OCI-LY7 (cell line): ENCODE results near the gene SDCCAG8. TPM values are rescaled to one million over a fixed set of nuclear protein-coding genes. Genes with fewer than 3 reads are reported as not detected.

ENCODE experiments used
- BruUV-seq: library from RNA; stranded (reverse); fragments of 400-500 nt; replicated peaks from 2 replicates; lab custom pipeline; 2021; lab: Mats Ljungman, UMichigan
- CTCF ChIA-PET: fragments of 300-600 bp; sonication (Branson Sonifier 250); formaldehyde crosslinking; loops from one replicate; lab custom pipeline; 2022; ENCODE audit warnings: antibody characterized with exemption; ENCODE audit not compliant: unreplicated experiment; lab: Charles Lee
- POLR2A ChIA-PET: fragments of 300-600 bp; sonication (Branson Sonifier 250); formaldehyde crosslinking; loops from one replicate; lab custom pipeline; 2022; ENCODE audit warnings: antibody characterized with exemption; lab: Charles Lee
- DNase-seq: peaks from one replicate; pipeline ENCODE4 v3.0.0-alpha.2; 2015; ENCODE audit warnings: low spot score
- H2AFZ ChIP-seq: fragments of 200-600 bp; sonication (generic), shearing (Covaris generic); 2 replicates; pipeline ENCODE4 v1.6.1; 2014; ENCODE audit warnings: mild to moderate bottlenecking, antibody characterized with exemption, low read length, moderate library complexity
- H3K27ac ChIP-seq: fragments of 200-600 bp; sonication (generic); 2 replicates; pipeline ENCODE4 v1.5.1; 2014; ENCODE audit warnings: mixed run types, low read depth, mild to moderate bottlenecking, moderate library complexity, low read length, inconsistent platforms; ENCODE audit not compliant: poor library complexity, severe bottlenecking
- H3K36me3 ChIP-seq: fragments of 200-600 bp; sonication (generic); 2 replicates; pipeline ENCODE4 v1.6.1; 2014; ENCODE audit warnings: mild to moderate bottlenecking, antibody characterized with exemption, low read length, moderate library complexity, mixed read lengths; ENCODE audit not compliant: insufficient read depth
- H3K4me1 ChIP-seq: fragments of 200-600 bp; sonication (generic); 2 replicates; pipeline ENCODE4 v1.5.1; 2014; ENCODE audit warnings: mild to moderate bottlenecking, low read length; ENCODE audit not compliant: insufficient read depth, poor library complexity, severe bottlenecking
- H3K4me2 ChIP-seq: fragments of 200-600 bp; sonication (generic); 2 replicates; pipeline ENCODE4 v1.6.1; 2014; ENCODE audit warnings: mild to moderate bottlenecking, low read length
- H3K4me3 ChIP-seq: fragments of 200-600 bp; sonication (generic); 2 replicates; pipeline ENCODE4 v1.5.1; 2014; ENCODE audit warnings: mild to moderate bottlenecking, low read depth, low read length; ENCODE audit not compliant: poor library complexity, severe bottlenecking
- H3K79me2 ChIP-seq: fragments of 200-600 bp; sonication (generic); 2 replicates; pipeline ENCODE4 v1.6.1; 2016; ENCODE audit warnings: low read depth, mild to moderate bottlenecking, low read length, moderate library complexity, mixed read lengths; ENCODE audit not compliant: insufficient read depth
- H3K9me2 ChIP-seq: fragments of 200-600 bp; sonication (generic); 2 replicates; pipeline ENCODE4 v1.6.1; 2016; ENCODE audit warnings: mild to moderate bottlenecking, low read length, mixed read lengths; ENCODE audit not compliant: insufficient read depth
- H3K9me3 ChIP-seq: fragments of 200-600 bp; sonication (generic); 2 replicates; pipeline ENCODE4 v1.6.1; 2014; ENCODE audit warnings: mild to moderate bottlenecking, mixed run types, low read length, mixed read lengths
- H4K20me1 ChIP-seq: fragments of 200-600 bp; sonication (generic); 2 replicates; pipeline ENCODE4 v1.6.1; 2014; ENCODE audit warnings: mild to moderate bottlenecking, antibody characterized with exemption, low read length, moderate library complexity, mixed read lengths; ENCODE audit not compliant: insufficient read depth
- CTCF ChIP-seq: fragments of 200-600 bp; sonication (generic); conservative IDR thresholded peaks from 2 replicates; pipeline ENCODE4 v1.5.1; 2014; ENCODE audit warnings: mild to moderate bottlenecking, antibody characterized with exemption, low read length, moderate library complexity, mixed read lengths
- EZH2phosphoT487 ChIP-seq: fragments of 200-600 bp; sonication (generic); IDR thresholded peaks from 2 replicates; pipeline ENCODE4 v1.6.1; 2018; ENCODE audit warnings: low read depth, borderline replicate concordance, mild to moderate bottlenecking, mixed run types, antibody characterized with exemption, low read length, moderate library complexity, mixed read lengths
- intact Hi-C: fragments of 100-400 bp; cut with micrococcal nuclease; formaldehyde crosslinking; loops from one replicate; pipeline ENCODE4 v1.10.0; 2022; ENCODE audit not compliant: unreplicated experiment
- total RNA-seq, 2 experiments: library from RNA; depleted of rRNA in 1 of 2; stranded (reverse); fragments of >200 nt in 1 of 2; shearing (Covaris generic) in 1 of 2; gene quantifications; 2 replicates each; pipeline ENCODE4 v1.2.3, GENCODE V29; 2014 to 2022

The SDCCAG8 gene
- total RNA-seq, 2 experiments from 2014 or later = 18.1 to 28.7 TPM

DNA sequence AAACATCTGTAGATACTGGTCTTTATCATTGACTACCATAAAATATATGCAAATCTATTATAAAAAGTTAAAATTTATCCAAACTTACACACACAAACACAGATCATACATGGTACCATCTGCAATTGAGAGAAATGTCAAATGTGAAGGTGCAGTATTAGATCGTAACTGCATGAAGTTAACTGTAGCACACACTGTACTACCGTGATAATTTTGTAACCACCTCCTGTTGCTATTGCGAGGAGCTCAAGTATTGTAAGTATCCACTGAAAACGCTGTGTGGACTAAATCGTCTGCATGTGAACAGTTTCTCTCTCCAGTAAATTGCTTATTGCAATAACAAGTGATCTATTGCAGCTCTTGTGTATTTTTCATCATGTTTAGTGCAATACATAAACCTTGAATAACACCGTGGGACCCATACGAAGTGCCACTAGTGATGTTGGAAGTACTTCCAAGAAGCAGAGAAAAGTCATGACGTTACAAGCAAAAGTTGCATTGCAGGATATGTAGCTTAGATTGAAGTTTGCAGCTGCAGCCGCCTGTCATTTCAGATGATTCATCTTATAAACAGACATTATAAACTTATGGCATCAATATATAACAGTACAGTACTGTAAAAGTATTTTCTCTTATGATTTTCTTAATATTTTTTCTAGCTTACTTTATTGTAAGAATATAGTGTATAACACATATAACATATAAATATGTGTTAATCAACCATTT lies 172.9 kb downstream of the SDCCAG8 start:
- no peak for DNase-seq
- Histone ChIP-seq H3K4me3 (no peak overlapping the region), H3K79me2 (no peaks in the 10 kb centered on the region), H3K36me3 (no peaks in the 10 kb centered on the region), H2AFZ (no peak overlapping the region), H3K4me1 (no peaks in the 10 kb centered on the region), H3K4me2 (no peak overlapping the region), H4K20me1 (no peaks in the 10 kb centered on the region), H3K27ac (no peak overlapping the region), H3K9me3 (no peaks in the 10 kb centered on the region), H3K9me2 (no peaks in the 10 kb centered on the region)
- intact Hi-C loops = no loop called here
- no TSS peak for BruUV-seq
- TF ChIP-seq EZH2phosphoT487 = no peak
- no peak for TF ChIP-seq CTCF
- CTCF ChIA-PET = no interaction called here
- POLR2A ChIA-PET = no interaction called here

- H3K9me2 ChIP-seq = no peaks in the 10 kb centered on the region
- H3K36me3 ChIP-seq = no peaks in the 10 kb centered on the region
- intact Hi-C loops = no loop called here
- H3K9me3 ChIP-seq = no peaks in the 10 kb centered on the region
- no peak overlapping the region for H2AFZ ChIP-seq
- no peak overlapping the region for H3K4me2 ChIP-seq
- no peak for TF ChIP-seq EZH2phosphoT487
- CTCF ChIA-PET = no interaction called here
- no peak overlapping the region for H3K4me3 ChIP-seq
- no peaks in the 10 kb centered on the region for H4K20me1 ChIP-seq
- POLR2A ChIA-PET = no interaction called here
- H3K27ac ChIP-seq = no peak overlapping the region
- H3K79me2 ChIP-seq = no peaks in the 10 kb centered on the region
- no peaks in the 10 kb centered on the region for H3K4me1 ChIP-seq
- no TSS peak for BruUV-seq
- no peak for DNase-seq
These were observed 175.8 kb downstream of the SDCCAG8 start for GRCh38 chr1:243431591-243431990.

- no peak overlapping the region for H3K4me2 ChIP-seq
- BruUV-seq = no TSS peak
- no peak for DNase-seq
- ChIA-PET POLR2A (interaction anchor here (0.7 to 0.9 kb wide), 2 partner anchors 12 to 23 kb away, joined by 3 read pairs; no protein-coding TSS in a partner anchor), CTCF (no interaction called here)
- H3K9me2 ChIP-seq = no peaks in the 10 kb centered on the region
- H3K4me1 ChIP-seq = no peaks in the 10 kb centered on the region
- no peak overlapping the region for H3K27ac ChIP-seq
- H3K36me3 ChIP-seq = no peaks in the 10 kb centered on the region
- no peak overlapping the region for H2AFZ ChIP-seq
- H3K4me3 ChIP-seq = no peak overlapping the region
- no peaks in the 10 kb centered on the region for H3K9me3 ChIP-seq
- no peaks in the 10 kb centered on the region for H4K20me1 ChIP-seq
- intact Hi-C loops = no loop called here
- H3K79me2 ChIP-seq = no peaks in the 10 kb centered on the region
- TF ChIP-seq EZH2phosphoT487 (no peak), CTCF (no peak)
These were observed 176.3 kb downstream of the SDCCAG8 start for GRCh38 chr1:243432136-243432535.
